HUES48 (cell line): ENCODE data around the gene SCGB2B2.

Experiments
- H3K27ac ChIP-seq: one replicate; pipeline ENCODE4 v1.7.0; 2013; ENCODE audit warnings: low read depth, low read length, inconsistent platforms
- H3K27me3 ChIP-seq: 2 replicates; pipeline ENCODE4 v1.6.1; 2013; ENCODE audit warnings: mild to moderate bottlenecking, low read length; ENCODE audit not compliant: control insufficient read depth, insufficient read depth
- H3K36me3 ChIP-seq: 2 replicates; pipeline ENCODE4 v1.6.1; 2013; ENCODE audit warnings: low read length; ENCODE audit not compliant: control insufficient read depth, insufficient read depth
- H3K4me1 ChIP-seq: 2 replicates; pipeline ENCODE4 v1.6.1; 2013; ENCODE audit warnings: mild to moderate bottlenecking, low read length; ENCODE audit not compliant: control insufficient read depth, insufficient read depth
- H3K4me3 ChIP-seq: 2 replicates; pipeline ENCODE4 v1.5.1; 2013; ENCODE audit warnings: mild to moderate bottlenecking, low read depth, low read length
- H3K9ac ChIP-seq: 2 replicates; pipeline ENCODE4 v1.6.1; 2013; ENCODE audit warnings: mild to moderate bottlenecking, low read depth, low read length, moderate library complexity
- H3K9me3 ChIP-seq: 2 replicates; pipeline ENCODE4 v1.6.1; 2013; ENCODE audit warnings: low read length; ENCODE audit not compliant: control insufficient read depth, insufficient read depth

The SCGB2B2 gene

GRCh38 chr19:34655651-34656050 is 21.3 kb downstream of the SCGB2B2 start:
- H3K27ac ChIP-seq: no peak overlapping the region
- no peak overlapping the region for H3K9ac ChIP-seq
- H3K27me3 ChIP-seq: no peaks in the 10 kb centered on the region
- no peaks in the 10 kb centered on the region for H3K36me3 ChIP-seq
- no peak overlapping the region for H3K4me3 ChIP-seq
- peaks cover 23% of the 10 kb centered on the region for H3K9me3 ChIP-seq
- no peaks in the 10 kb centered on the region for H3K4me1 ChIP-seq

DNA sequence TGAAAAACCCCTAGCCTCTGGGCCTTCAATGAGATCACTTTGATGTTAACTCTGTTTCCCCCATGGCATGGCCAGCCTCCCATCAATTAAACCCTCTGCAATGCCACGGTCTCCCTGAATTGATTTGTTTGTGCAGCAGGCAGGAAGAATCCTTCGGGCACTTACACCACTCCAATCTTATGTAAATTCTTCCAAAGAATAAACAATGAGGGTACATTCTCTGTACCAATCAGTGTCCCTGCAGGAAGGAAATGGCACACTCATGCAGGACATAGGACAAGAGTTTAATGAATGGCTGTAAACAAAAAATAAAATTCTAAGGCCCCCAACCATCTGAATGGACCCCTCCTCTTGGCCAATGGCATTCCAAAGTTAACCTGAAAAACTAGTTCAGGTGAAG is 22.2 kb downstream of the SCGB2B2 start:
- peaks cover 30% of the 10 kb centered on the region for H3K9me3 ChIP-seq
- H3K27ac ChIP-seq: no peak overlapping the region
- no peaks in the 10 kb centered on the region for H3K4me1 ChIP-seq
- no peak overlapping the region for H3K9ac ChIP-seq
- H3K36me3 ChIP-seq: no peaks in the 10 kb centered on the region
- no peak overlapping the region for H3K4me3 ChIP-seq
- no peaks in the 10 kb centered on the region for H3K27me3 ChIP-seq

GRCh38 chr19:34651747-34652146 is 25.2 kb downstream of the SCGB2B2 start:
- no peaks in the 10 kb centered on the region for H3K36me3 ChIP-seq
- peaks cover 37% of the 10 kb centered on the region for H3K9me3 ChIP-seq

DNA sequence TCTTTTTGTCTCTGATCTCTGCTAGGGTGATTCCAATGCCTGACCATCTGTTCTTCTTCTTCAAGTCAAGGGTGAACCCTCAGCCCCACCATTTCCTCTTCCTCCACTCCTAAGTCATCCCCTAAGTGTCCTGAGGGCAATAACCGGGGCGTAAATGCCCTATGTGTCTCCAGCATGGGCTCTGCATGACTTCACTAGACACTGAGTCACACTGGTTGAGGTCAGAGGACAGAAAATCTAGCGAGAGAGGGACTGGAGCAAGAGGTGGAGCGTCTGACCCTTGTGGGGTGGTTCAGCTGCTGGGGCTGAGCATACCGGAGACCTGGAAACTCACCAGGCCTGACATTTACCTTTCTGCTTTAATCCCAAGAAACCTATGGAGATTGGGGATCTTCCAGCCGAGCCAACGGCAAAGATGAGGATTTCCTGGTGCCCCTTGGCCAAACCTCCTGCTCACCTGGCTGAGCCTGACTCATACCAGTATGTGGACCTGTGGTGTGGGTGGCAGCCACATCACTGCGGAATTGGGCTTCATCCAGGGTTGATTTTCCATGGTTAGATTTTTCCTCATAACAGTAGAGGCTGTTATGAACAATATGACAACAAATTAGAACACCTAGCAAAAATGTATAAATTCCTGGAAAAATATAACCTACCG is 26.9 kb downstream of the SCGB2B2 start:
- Histone ChIP-seq H3K9ac (no peak overlapping the region), H3K9me3 (peaks cover 33% of the 10 kb centered on the region), H3K27me3 (no peaks in the 10 kb centered on the region), H3K4me3 (no peak overlapping the region), H3K4me1 (no peaks in the 10 kb centered on the region), H3K27ac (no peak overlapping the region), H3K36me3 (no peaks in the 10 kb centered on the region)

More at GRCh38 chr19:34651747-34652146, 25.2 kb downstream of the SCGB2B2 start:
- Histone ChIP-seq H3K4me3 (no peak overlapping the region), H3K27ac (no peak overlapping the region), H3K9ac (no peak overlapping the region), H3K27me3 (no peaks in the 10 kb centered on the region), H3K4me1 (no peaks in the 10 kb centered on the region)

DNA sequence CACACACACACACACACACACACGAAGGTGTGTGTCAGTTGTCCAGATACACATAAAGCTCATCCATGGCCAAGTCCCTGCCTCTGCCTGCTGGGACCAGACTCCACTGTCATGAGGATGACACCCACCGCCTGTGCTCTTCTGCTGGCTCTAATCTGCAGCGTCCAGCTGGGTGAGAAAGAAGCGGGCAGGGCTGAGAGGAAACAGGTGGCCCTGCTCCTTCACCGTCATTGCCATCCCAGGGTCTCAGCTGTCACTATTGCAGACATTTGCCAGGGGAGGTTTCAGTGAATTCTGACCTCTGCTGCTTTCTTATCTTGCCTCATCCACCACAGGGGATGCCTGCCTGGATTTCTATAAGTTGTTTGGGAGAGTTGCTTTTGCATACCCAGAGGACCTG is 31.4 kb downstream of the SCGB2B2 start:
- Histone ChIP-seq H3K27me3 (no peaks in the 10 kb centered on the region), H3K27ac (no peak overlapping the region), H3K9me3 (peaks cover 16% of the 10 kb centered on the region), H3K4me1 (no peaks in the 10 kb centered on the region), H3K36me3 (no peaks in the 10 kb centered on the region), H3K4me3 (no peak overlapping the region), H3K9ac (no peak overlapping the region)

GRCh38 chr19:34644991-34645461 is 31.9 kb downstream of the SCGB2B2 start:
- Histone ChIP-seq H3K9me3 (peaks cover 13% of the 10 kb centered on the region; the same call in 1 of the 2 replicates), H3K4me1 (no peaks in the 10 kb centered on the region), H3K27me3 (no peaks in the 10 kb centered on the region; the same call in 1 of the 2 replicates), H3K27ac (no peak overlapping the region), H3K4me3 (no peak overlapping the region), H3K36me3 (no peaks in the 10 kb centered on the region), H3K9ac (no peak overlapping the region)

DNA sequence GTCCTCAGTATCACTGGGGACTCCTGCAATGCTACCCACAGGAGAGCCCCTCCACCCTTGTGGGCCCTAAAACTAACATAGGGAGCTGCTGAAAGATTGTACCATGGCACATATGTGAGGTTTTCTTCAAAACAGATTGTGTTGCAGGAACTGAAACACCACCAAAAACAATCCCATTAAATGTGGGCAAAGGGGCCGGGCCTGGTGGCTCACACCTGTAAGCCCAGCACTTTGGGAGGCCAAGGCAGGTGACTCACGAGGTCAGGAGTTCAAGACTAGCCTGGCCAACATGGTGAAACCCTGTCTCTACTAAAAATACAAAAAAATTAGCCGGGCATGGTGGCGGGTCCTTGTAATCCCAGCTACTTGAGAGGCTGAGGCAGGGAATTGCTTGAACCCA is 34.7 kb downstream of the SCGB2B2 start:
- no peak overlapping the region for H3K4me3 ChIP-seq
- peaks cover 3% of the 10 kb centered on the region; the same call in 1 of the 2 replicates for H3K9me3 ChIP-seq
- H3K36me3 ChIP-seq: no peaks in the 10 kb centered on the region
- no peaks in the 10 kb centered on the region for H3K4me1 ChIP-seq
- no peaks in the 10 kb centered on the region; the same call in 1 of the 2 replicates for H3K27me3 ChIP-seq
- no peak overlapping the region for H3K9ac ChIP-seq
- H3K27ac ChIP-seq: no peak overlapping the region

DNA sequence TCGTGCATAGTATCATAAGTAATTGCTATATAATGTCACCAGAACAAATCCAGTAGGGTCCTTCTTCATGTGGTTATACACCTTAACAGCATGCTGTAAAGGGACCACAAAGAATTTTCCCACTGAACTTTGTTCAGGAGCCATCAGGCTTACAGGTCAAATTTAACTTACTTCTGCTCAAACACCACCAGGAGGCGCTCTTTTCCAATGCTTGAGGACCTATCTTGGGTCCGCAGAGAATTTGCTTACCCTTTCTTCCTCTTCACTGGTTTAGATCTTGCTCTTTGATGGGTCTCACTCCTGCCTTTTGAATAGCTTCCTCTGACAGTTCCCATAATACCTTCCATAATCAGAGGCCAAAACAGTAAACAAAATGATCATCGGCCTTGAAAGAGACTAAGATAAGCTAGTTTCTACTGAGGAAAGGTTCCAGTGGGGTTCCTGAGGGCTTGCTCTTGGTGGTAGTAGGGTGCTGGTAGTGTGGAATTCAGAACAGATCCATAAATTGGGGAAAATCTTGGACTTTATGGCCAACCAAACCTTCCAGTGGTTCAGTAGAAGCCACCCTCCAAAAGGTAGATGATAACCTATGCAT is 37.4 kb downstream of the SCGB2B2 start:
- Histone ChIP-seq H3K27me3 (no peaks in the 10 kb centered on the region; the same call in 1 of the 2 replicates), H3K4me1 (no peaks in the 10 kb centered on the region), H3K4me3 (no peak overlapping the region), H3K36me3 (no peaks in the 10 kb centered on the region), H3K9me3 (peaks cover 16% of the 10 kb centered on the region), H3K27ac (no peak overlapping the region), H3K9ac (no peak overlapping the region)

GRCh38 chr19:34633802-34634201 is 43.2 kb downstream of the SCGB2B2 start:
- Histone ChIP-seq H3K36me3 (no peaks in the 10 kb centered on the region), H3K27ac (no peak overlapping the region), H3K9me3 (peaks cover 39% of the 10 kb centered on the region), H3K4me1 (no peaks in the 10 kb centered on the region), H3K9ac (no peak overlapping the region), H3K4me3 (no peak overlapping the region), H3K27me3 (no peaks in the 10 kb centered on the region)
